Measurements from ENCODE around the gene WFIKKN1.

WFIKKN1 gene

DNA sequence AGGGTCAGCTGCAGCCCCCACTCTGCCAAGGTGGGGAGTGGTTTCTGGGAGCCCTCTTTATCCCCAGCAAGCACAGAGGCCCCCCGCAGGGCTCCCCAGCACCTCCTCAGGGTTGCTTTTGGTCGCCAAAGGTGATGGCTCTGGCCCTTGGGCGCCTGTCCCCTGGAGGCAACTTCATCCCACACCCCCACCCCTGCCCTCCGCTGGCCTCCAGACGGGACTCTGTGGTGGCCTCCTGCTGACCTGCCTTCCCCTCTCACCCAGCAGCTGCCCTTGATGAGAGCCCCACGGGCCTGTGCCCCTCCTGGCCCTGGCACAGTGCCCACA is 29.3 kb downstream of the WFIKKN1 start:
- H3K36me3 ChIP-seq (ENCODE audit: control insufficient read depth, low read length) = peaks cover 68% of the 10 kb centered on the region
- no peaks in the 10 kb centered on the region for H4K20me1 ChIP-seq (ENCODE audit: control insufficient read depth, insufficient read depth, low read depth, low read length)
- no peaks in the 10 kb centered on the region for H3K9me2 ChIP-seq (replicated peaks; ENCODE audit: control insufficient read depth, low read length)
- peak overlapping the region; percentile 43; the same call in 1 of the 2 replicates for H3K4me2 ChIP-seq (ENCODE audit: low read length)
- H3K79me2 ChIP-seq (ENCODE audit: control insufficient read depth, low read length) = no peaks in the 10 kb centered on the region
- H3K27ac ChIP-seq (ENCODE audit: low read depth, low read length) = no peak overlapping the region
- H3K4me3 ChIP-seq (ENCODE audit: low read length) = no peak overlapping the region
- no peaks in the 10 kb centered on the region for H3K9me3 ChIP-seq (ENCODE audit: control insufficient read depth, insufficient read depth, low read length)
- H3K27me3 ChIP-seq (ENCODE audit: control insufficient read depth, low read length) = no peaks in the 10 kb centered on the region
- no peak for TF ChIP-seq EZH2phosphoT487 (IDR thresholded peaks at IDR 0.05; ENCODE audit: borderline replicate concordance, low read length)
- TF ChIP-seq, protein P1, sequence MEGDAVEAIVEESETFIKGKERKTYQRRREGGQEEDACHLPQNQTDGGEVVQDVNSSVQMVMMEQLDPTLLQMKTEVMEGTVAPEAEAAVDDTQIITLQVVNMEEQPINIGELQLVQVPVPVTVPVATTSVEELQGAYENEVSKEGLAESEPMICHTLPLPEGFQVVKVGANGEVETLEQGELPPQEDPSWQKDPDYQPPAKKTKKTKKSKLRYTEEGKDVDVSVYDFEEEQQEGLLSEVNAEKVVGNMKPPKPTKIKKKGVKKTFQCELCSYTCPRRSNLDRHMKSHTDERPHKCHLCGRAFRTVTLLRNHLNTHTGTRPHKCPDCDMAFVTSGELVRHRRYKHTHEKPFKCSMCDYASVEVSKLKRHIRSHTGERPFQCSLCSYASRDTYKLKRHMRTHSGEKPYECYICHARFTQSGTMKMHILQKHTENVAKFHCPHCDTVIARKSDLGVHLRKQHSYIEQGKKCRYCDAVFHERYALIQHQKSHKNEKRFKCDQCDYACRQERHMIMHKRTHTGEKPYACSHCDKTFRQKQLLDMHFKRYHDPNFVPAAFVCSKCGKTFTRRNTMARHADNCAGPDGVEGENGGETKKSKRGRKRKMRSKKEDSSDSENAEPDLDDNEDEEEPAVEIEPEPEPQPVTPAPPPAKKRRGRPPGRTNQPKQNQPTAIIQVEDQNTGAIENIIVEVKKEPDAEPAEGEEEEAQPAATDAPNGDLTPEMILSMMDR (IDR thresholded peaks at IDR 0.05; ENCODE audit: low read depth, low read length, poor library complexity, severe bottlenecking) = no peak
- no peaks in the 10 kb centered on the region for H3F3A ChIP-seq (ENCODE audit: control insufficient read depth, insufficient read depth)
- peaks cover 12% of the 10 kb centered on the region for H3K4me1 ChIP-seq (ENCODE audit: control insufficient read depth, low read length)

- H3K4me3 ChIP-seq (ENCODE audit: low read length) = peak overlapping the region; percentile 30; the same call in 1 of the 2 replicates
- H3K9me2 ChIP-seq (replicated peaks; ENCODE audit: control insufficient read depth, low read length) = no peaks in the 10 kb centered on the region
- no peaks in the 10 kb centered on the region for H3K79me2 ChIP-seq (ENCODE audit: control insufficient read depth, low read length)
- no peak overlapping the region for H3K27ac ChIP-seq (ENCODE audit: low read depth, low read length)
- no peaks in the 10 kb centered on the region for H3F3A ChIP-seq (ENCODE audit: control insufficient read depth, insufficient read depth)
- H3K4me1 ChIP-seq (ENCODE audit: control insufficient read depth, low read length) = peaks cover 12% of the 10 kb centered on the region
- H4K20me1 ChIP-seq (ENCODE audit: control insufficient read depth, insufficient read depth, low read depth, low read length) = no peaks in the 10 kb centered on the region
- H3K27me3 ChIP-seq (ENCODE audit: control insufficient read depth, low read length) = no peaks in the 10 kb centered on the region
- peaks cover 64% of the 10 kb centered on the region for H3K36me3 ChIP-seq (ENCODE audit: control insufficient read depth, low read length)
- TF ChIP-seq EZH2phosphoT487 (IDR thresholded peaks at IDR 0.05; ENCODE audit: borderline replicate concordance, low read length) = no peak
- TF ChIP-seq, protein P1 (IDR thresholded peaks at IDR 0.05; ENCODE audit: low read depth, low read length, poor library complexity, severe bottlenecking) = peak; percentile 33
- H3K4me2 ChIP-seq (ENCODE audit: low read length) = peak overlapping the region; percentile 43
- H3K9me3 ChIP-seq (ENCODE audit: control insufficient read depth, insufficient read depth, low read length) = no peaks in the 10 kb centered on the region
These were observed 29.8 kb downstream of the WFIKKN1 start for GRCh38 chr16:660459-661183.

DNA sequence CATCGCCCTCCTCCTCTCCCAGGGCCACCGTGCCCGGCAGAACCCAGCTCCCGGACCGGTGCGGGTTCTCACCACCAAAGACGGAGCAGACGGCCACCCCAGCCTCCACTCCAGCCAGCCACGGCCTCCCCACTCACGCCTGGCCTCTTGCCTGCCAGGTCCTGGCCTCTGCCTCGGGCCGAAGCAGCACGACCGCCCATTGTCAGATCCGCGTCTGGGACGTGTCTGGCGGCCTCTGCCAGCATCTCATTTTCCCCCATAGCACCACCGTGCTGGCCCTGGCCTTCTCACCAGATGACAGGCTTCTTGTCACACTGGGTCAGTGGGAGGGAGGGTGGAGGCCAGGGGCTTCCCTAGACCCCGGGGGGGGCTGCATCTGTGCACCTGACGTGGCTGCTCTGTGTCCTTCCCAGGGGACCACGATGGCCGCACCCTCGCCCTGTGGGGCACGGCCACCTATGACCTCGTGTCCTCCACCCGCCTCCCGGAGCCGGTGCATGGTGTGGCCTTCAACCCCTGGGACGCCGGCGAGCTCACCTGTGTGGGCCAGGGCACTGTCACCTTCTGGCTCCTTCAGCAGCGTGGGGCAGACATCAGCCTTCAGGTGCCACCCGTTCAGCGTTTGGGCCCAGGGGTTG is 30.5 kb downstream of the WFIKKN1 start:
- H3K4me2 ChIP-seq (ENCODE audit: low read length) = peak overlapping the region; percentile 38; the same call in 1 of the 2 replicates
- no peaks in the 10 kb centered on the region for H3K79me2 ChIP-seq (ENCODE audit: control insufficient read depth, low read length)
- peak overlapping the region; percentile 30; the same call in 1 of the 2 replicates for H3K4me3 ChIP-seq (ENCODE audit: low read length)
- no peaks in the 10 kb centered on the region for H3F3A ChIP-seq (ENCODE audit: control insufficient read depth, insufficient read depth)
- TF ChIP-seq, protein P1 (IDR thresholded peaks at IDR 0.05; ENCODE audit: low read depth, low read length, poor library complexity, severe bottlenecking) = peak; percentile 27
- no peak for TF ChIP-seq EZH2phosphoT487 (IDR thresholded peaks at IDR 0.05; ENCODE audit: borderline replicate concordance, low read length)
- no peaks in the 10 kb centered on the region for H3K9me3 ChIP-seq (ENCODE audit: control insufficient read depth, insufficient read depth, low read length)
- peaks cover 64% of the 10 kb centered on the region for H3K36me3 ChIP-seq (ENCODE audit: control insufficient read depth, low read length)
- H4K20me1 ChIP-seq (ENCODE audit: control insufficient read depth, insufficient read depth, low read depth, low read length) = no peaks in the 10 kb centered on the region
- H3K9me2 ChIP-seq (replicated peaks; ENCODE audit: control insufficient read depth, low read length) = no peaks in the 10 kb centered on the region
- no peak overlapping the region for H3K27ac ChIP-seq (ENCODE audit: low read depth, low read length)
- H3K4me1 ChIP-seq (ENCODE audit: control insufficient read depth, low read length) = peaks cover 12% of the 10 kb centered on the region
- H3K27me3 ChIP-seq (ENCODE audit: control insufficient read depth, low read length) = no peaks in the 10 kb centered on the region
